ENCODE results near the gene HEG1.
A peak's percentile ranks its signal among the peaks of the same experiment; 100 is the strongest.

The HEG1 gene

DNA sequence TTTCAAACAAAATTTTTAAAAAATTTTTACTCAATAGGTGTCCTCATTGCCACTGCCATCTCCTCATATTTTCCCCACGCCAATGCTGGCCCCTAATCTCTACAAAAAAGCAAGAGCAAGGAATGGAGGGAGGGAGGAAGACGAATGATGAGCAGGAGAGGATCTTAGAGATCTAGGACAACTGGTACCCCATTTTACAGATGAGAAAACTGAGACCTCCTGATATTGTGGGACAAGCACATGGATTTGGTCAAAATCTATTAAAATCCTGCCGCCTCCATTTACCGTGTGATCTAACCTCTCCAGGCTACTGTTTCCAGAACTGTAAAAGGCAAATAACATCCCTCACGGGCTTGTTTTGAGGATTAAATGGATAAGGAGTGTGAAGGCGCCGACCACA lies 4.6 kb downstream of the HEG1 start:
- TF ChIP-seq, protein P1, sequence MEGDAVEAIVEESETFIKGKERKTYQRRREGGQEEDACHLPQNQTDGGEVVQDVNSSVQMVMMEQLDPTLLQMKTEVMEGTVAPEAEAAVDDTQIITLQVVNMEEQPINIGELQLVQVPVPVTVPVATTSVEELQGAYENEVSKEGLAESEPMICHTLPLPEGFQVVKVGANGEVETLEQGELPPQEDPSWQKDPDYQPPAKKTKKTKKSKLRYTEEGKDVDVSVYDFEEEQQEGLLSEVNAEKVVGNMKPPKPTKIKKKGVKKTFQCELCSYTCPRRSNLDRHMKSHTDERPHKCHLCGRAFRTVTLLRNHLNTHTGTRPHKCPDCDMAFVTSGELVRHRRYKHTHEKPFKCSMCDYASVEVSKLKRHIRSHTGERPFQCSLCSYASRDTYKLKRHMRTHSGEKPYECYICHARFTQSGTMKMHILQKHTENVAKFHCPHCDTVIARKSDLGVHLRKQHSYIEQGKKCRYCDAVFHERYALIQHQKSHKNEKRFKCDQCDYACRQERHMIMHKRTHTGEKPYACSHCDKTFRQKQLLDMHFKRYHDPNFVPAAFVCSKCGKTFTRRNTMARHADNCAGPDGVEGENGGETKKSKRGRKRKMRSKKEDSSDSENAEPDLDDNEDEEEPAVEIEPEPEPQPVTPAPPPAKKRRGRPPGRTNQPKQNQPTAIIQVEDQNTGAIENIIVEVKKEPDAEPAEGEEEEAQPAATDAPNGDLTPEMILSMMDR (IDR thresholded peaks at IDR 0.05; ENCODE audit: insufficient read depth, low read depth, low read length, missing control alignments), result no peak
- DNase-seq (ENCODE audit: low read depth), result no peak
- no peak overlapping the region for H3K4me3 ChIP-seq (ENCODE audit: low read length)

DNA sequence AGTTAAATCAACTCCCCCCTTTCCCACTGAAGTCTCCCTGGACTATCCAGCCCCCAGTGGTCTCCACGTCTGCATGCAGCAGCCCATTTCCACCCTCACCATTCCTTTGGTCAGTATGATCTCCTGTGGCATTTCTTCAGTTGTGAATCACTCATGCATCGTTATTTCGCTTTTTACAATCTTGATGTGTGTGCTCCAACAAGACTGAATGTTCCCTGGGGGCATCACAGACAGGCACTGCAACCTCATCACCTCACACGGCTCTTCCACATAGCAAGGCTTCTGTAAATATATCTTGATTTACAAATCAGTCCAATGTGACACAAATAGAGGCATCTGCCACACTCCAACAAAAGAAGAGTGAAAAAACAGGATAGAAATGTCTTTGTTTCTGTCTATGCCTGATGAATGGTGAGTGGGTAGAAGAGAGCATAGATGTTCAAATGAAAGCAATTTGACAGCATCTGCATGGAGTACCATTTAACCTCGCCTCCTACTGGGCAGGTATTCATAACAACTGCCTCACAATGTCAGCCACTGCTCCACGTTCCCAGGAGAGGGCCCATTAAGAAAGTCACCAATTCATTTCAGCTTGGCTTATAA lies 5.2 kb downstream of the HEG1 start:
- no peak overlapping the region for H3K4me3 ChIP-seq (ENCODE audit: low read length)
- no peak for DNase-seq (ENCODE audit: low read depth)
- TF ChIP-seq, protein P1 (IDR thresholded peaks at IDR 0.05; ENCODE audit: insufficient read depth, low read depth, low read length, missing control alignments), result no peak

DNA sequence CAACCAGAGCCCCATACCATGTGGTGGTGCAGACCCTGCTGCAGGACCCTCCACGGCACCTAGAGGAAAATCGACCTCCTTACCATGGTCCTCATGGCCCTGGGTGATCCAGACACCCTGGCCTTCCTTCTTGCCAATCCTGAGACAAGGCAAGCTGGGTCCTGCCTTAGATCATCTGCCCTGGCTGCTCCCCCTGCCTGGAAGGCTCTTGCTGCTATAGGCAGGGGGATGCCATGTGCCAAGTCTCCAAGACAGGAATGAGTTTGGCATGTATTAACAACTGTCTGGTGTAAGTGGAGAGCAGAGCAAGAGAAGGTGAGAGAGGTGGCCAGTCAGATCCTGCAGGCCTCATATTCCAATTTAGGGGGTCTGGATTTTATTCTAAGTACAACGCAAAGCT lies 7.5 kb downstream of the HEG1 start:
- no peak overlapping the region for H3K4me3 ChIP-seq (ENCODE audit: low read length)
- TF ChIP-seq, protein P1 (IDR thresholded peaks at IDR 0.05; ENCODE audit: insufficient read depth, low read depth, low read length, missing control alignments), result no peak
- DNase-seq (ENCODE audit: low read depth), result peak; percentile 81

DNA sequence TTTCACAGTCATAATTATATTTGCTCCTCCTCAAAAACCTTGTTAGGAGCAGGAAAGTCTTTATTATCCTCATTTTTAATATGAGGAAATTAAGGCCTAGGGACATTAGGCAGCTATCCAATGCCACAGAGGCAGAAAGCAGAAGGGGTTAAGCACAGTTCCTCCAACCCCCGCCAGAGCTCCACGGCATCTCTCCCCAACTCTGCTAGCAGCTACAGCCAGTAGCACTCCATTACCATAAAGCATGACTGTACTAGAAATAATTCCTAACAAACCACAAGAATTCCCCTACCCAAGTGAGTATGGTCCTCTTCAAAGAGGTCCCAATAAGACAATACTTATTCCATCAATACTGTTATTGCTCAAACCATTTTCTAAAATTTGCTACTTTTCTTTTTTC lies 9.8 kb downstream of the HEG1 start:
- TF ChIP-seq, protein P1 (IDR thresholded peaks at IDR 0.05; ENCODE audit: insufficient read depth, low read depth, low read length, missing control alignments), result peak; percentile 19
- no peak overlapping the region for H3K4me3 ChIP-seq (ENCODE audit: low read length)
- peak; percentile 67 for DNase-seq (ENCODE audit: low read depth)

DNA sequence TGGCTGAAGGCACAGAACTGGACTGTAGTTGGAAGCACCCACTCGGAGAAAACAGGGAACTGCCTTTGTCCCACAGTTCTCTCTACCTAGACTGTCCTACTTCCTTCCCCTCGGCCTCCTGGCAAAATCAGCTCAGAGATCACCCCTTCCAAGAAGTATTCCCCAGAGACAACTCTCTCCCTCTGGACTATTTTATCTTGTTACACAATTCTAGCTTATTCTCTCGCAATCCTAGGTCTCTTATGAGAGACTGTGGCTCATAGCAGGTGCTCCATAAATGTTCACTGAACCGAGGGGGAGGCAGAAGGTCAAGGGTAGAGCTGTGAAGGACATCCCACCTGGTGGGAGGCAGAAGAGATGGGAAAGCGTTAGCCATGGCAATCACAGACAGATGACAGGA lies 10.6 kb downstream of the HEG1 start:
- no peak for DNase-seq (ENCODE audit: low read depth)
- no peak overlapping the region for H3K4me3 ChIP-seq (ENCODE audit: low read length)
- TF ChIP-seq, protein P1 (IDR thresholded peaks at IDR 0.05; ENCODE audit: insufficient read depth, low read depth, low read length, missing control alignments), result no peak

DNA sequence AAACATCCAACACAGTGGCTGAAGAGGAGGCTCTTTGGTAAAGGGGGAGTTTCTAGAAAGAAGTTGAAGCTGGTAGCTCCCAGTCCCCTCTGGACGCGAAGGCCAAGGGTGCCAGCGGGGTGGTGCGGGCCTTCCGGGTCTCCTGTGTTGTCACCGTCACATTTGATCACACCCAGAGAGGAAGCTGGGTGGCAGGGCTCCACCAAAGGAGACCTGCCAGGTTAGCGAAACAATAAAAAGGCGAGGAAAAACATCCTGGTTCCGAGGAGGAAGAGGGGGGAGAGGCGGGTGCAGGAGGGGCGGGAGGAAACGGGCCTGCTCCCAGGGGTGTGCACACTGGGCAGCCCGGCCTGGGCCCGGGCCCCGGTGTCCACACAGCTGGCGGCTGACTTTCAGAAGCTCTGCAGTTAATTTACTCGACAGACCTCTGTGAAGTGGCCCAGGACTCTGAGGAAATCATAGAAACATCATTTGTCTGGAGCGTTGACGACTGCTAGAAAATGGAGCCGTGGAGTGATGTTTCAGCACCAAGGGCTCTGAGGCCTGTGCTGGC lies 12.1 kb downstream of the HEG1 start:
- no peak for DNase-seq (ENCODE audit: low read depth)
- TF ChIP-seq, protein P1 (IDR thresholded peaks at IDR 0.05; ENCODE audit: insufficient read depth, low read depth, low read length, missing control alignments), result no peak
- no peak overlapping the region for H3K4me3 ChIP-seq (ENCODE audit: low read length)

Data from epithelial cell of esophagus (primary cell).